Neutrophil (primary cell): ENCODE measurements around the gene GASK1B.

Experiments used
- H3K27ac ChIP-seq: fragments of 200-600 bp; sonication (generic); 2 replicates; pipeline ENCODE4 v1.5.1; 2016; ENCODE audit warnings: mild to moderate bottlenecking, moderate library complexity
- H3K27me3 ChIP-seq: fragments of 200-600 bp; sonication (generic); 2 replicates; pipeline ENCODE4 v1.6.0; 2016; ENCODE audit warnings: mild to moderate bottlenecking
- H3K36me3 ChIP-seq: fragments of 200-600 bp; sonication (generic); 2 replicates; pipeline ENCODE4 v1.5.1; 2017
- H3K4me1 ChIP-seq, 2 experiments: fragments of 200-600 bp in 1 of 2; sonication (generic) in 1 of 2; 1 replicate in 1 of 2; 2 replicates in 1 of 2; pipeline versions ENCODE4 v1.5.1 to v1.6.1; 2013 to 2016; ENCODE audit warnings: low read depth in 1 of 2, low read length in 1 of 2, mild to moderate bottlenecking in 1 of 2, moderate library complexity in 1 of 2; ENCODE audit not compliant: control insufficient read depth in 1 of 2, insufficient read depth in 1 of 2
- H3K4me3 ChIP-seq, 2 experiments: fragments of 200-600 bp in 1 of 2; sonication (generic) in 1 of 2; 1 replicate in 1 of 2; 2 replicates in 1 of 2; pipeline ENCODE4 v1.5.1; 2013 to 2016; ENCODE audit warnings: low read depth in 1 of 2, low read length in 1 of 2, mild to moderate bottlenecking in 1 of 2, moderate library complexity in 1 of 2
- H3K9me3 ChIP-seq: fragments of 200-600 bp; sonication (generic); 2 replicates; pipeline ENCODE4 v1.5.1; 2016
- CTCF ChIP-seq: fragments of 200-600 bp; sonication (generic); IDR thresholded peaks from 2 replicates; pipeline ENCODE4 v1.5.1; 2016; ENCODE audit warnings: antibody characterized with exemption

GASK1B gene

GRCh38 chr4:158211222-158211621 is 38.4 kb upstream of the GASK1B start:
- no peak overlapping the region for H3K27ac ChIP-seq
- H3K36me3 ChIP-seq, result no peaks in the 10 kb centered on the region
- TF ChIP-seq CTCF, result no peak
- H3K4me3 ChIP-seq, result peak overlapping the region in 1 of 2 experiments; percentile 67
- no peaks in the 10 kb centered on the region for H3K27me3 ChIP-seq
- peaks cover 25 to 29% of the 10 kb centered on the region in 2 experiments for H3K4me1 ChIP-seq
- H3K9me3 ChIP-seq, result no peaks in the 10 kb centered on the region

DNA sequence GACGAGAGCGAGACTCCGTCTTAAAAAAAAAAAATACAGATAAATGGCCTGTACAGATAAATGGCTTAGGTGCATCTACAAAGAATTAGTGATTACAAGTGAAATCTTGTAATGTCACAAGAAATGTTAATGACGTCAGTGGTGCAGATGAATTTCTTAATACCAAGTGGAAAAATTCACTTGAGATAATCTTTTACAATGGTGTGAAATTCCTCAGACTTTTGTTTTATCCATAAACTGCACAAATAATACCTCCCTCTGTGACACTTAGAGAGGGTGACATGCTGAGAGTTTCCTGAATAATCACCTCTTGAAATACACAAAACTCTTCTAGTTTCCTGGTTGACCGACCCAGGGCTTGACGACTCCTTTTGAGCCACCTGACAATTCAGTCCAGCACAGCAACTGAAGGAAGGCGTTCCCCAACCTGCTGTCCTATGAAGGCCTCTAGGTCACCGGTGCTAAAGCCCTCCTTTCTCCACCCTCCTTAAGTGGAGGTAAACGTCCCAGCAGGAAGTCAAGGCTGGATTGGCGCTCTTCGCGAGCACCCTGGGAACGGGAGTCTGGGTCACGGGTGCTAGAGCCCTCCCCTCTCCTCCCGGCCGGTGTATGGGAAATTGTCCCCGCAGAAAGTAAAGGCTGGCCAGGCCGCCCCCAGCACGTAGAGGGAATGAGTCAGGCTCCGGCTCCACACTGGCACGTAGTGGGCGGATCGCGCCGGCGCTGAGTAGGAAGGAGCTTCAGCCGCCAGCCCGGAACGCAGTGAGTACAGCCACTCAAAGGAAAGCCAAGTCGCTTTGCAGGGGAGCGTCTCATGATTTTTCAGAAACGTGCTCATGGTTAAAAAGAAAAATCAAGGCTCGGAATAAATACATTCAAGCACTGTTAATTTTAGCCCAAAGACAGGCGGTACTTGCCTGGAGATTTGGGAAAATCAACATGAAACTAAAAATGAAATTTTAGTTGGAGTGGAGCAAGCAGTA is 37.3 kb upstream of the GASK1B start, which contains the start of gene TMEM144:
TMEM144 (plus strand) TSS at position 662 of the 983 bp plus-strand sequence. CDS start 2,182 bp downstream, outside the sequence.
- TF ChIP-seq CTCF, result no peak
- Histone ChIP-seq H3K27ac (peak within 1 kb of the TSS; percentile 86), H3K4me1 (peaks cover 25 to 29% of the 10 kb centered on the region in 2 experiments), H3K27me3 (no peaks in the 10 kb centered on the region), H3K4me3 (peak within 1 kb of the TSS; percentile 61 to 67), H3K36me3 (no peaks in the 10 kb centered on the region), H3K9me3 (no peaks in the 10 kb centered on the region)

DNA sequence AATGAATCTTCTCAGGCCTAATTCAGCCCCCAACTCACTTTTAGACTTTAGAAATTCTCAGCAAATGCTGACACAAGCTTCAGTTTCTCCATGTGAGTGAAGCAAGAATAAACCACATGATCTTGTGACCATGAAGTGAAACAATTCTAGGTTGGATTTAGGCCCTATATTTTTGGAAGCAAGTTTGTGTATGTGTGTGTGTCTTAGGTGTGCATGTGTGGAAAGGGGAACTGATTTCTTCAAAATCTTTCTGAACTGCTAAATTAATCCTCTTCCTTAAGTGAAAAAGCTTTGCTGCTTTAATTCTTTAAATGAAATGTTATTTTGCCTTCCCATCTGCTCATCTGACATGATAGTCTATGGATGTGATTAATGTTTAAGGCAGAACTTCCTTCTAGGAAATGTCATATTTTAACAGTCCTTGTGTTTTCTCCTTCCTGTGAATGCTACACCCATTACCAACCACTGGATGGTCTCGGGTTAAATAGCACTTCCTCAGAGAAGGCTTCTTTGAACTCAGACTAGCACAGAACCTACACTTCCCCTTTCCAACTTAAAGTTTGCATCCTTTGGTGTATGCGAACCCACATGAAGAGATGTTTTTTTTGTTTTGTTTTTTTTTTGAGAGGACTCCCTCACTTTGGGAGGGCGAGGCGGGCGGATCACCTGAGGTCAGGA is 36.3 kb upstream of the GASK1B start:
- Histone ChIP-seq H3K9me3 (no peaks in the 10 kb centered on the region), H3K4me3 (peak overlapping the region; percentile 61 to 67), H3K27me3 (no peaks in the 10 kb centered on the region), H3K27ac (peak overlapping the region; percentile 86), H3K36me3 (no peaks in the 10 kb centered on the region), H3K4me1 (peaks cover 25 to 29% of the 10 kb centered on the region in 2 experiments)
- TF ChIP-seq CTCF, result peak; percentile 11

GRCh38 chr4:158203929-158204328 is 31.1 kb upstream of the GASK1B start:
- Histone ChIP-seq H3K4me1 (peaks cover 4% of the 10 kb centered on the region in 2 experiments), H3K4me3 (no peak overlapping the region), H3K27ac (no peak overlapping the region), H3K27me3 (no peaks in the 10 kb centered on the region), H3K36me3 (no peaks in the 10 kb centered on the region), H3K9me3 (no peaks in the 10 kb centered on the region)
- TF ChIP-seq CTCF, result no peak

- H3K27ac ChIP-seq, result no peak overlapping the region
- no peaks in the 10 kb centered on the region for H3K36me3 ChIP-seq
- no peak for TF ChIP-seq CTCF
- H3K9me3 ChIP-seq, result no peaks in the 10 kb centered on the region
- H3K4me1 ChIP-seq, result no peaks in the 10 kb centered on the region
- H3K4me3 ChIP-seq, result no peak overlapping the region
- no peaks in the 10 kb centered on the region for H3K27me3 ChIP-seq
These were observed 30.6 kb upstream of the GASK1B start for GRCh38 chr4:158203436-158203835.
